Measurements from ENCODE around the gene ATP8B4. TPM values are rescaled to one million over a fixed set of nuclear protein-coding genes. Genes with fewer than 3 reads are reported as not detected.

ATP8B4 gene
- total RNA-seq, 1 donor = 90.2 TPM

DNA sequence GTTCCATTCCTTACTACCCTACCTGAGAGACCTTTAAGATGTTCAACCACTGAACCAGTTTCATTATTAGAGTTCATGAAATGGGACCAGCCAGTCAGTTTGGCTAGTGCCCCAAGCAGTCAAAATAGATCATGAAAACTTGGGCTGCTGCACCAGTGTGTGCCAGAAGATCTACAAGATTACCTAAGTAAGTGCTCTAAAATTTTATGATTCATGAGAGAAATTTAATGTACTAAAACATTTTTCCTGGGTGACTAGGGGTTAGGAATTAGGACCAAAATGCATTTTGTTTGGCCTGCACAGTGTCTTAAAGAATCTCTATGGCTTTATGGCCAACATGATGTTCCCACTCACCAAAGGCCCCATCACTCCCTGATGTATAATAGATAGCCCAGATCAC, 214.7 kb downstream of the ATP8B4 start:
- DNase-seq (ENCODE audit: low read depth) = no peak
- H3K4me3 ChIP-seq (ENCODE audit: low read depth, low read length) = no peak overlapping the region
- TF ChIP-seq, protein P1, sequence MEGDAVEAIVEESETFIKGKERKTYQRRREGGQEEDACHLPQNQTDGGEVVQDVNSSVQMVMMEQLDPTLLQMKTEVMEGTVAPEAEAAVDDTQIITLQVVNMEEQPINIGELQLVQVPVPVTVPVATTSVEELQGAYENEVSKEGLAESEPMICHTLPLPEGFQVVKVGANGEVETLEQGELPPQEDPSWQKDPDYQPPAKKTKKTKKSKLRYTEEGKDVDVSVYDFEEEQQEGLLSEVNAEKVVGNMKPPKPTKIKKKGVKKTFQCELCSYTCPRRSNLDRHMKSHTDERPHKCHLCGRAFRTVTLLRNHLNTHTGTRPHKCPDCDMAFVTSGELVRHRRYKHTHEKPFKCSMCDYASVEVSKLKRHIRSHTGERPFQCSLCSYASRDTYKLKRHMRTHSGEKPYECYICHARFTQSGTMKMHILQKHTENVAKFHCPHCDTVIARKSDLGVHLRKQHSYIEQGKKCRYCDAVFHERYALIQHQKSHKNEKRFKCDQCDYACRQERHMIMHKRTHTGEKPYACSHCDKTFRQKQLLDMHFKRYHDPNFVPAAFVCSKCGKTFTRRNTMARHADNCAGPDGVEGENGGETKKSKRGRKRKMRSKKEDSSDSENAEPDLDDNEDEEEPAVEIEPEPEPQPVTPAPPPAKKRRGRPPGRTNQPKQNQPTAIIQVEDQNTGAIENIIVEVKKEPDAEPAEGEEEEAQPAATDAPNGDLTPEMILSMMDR (IDR thresholded peaks at IDR 0.05; ENCODE audit: insufficient read depth, low read depth, low read length) = no peak

DNA sequence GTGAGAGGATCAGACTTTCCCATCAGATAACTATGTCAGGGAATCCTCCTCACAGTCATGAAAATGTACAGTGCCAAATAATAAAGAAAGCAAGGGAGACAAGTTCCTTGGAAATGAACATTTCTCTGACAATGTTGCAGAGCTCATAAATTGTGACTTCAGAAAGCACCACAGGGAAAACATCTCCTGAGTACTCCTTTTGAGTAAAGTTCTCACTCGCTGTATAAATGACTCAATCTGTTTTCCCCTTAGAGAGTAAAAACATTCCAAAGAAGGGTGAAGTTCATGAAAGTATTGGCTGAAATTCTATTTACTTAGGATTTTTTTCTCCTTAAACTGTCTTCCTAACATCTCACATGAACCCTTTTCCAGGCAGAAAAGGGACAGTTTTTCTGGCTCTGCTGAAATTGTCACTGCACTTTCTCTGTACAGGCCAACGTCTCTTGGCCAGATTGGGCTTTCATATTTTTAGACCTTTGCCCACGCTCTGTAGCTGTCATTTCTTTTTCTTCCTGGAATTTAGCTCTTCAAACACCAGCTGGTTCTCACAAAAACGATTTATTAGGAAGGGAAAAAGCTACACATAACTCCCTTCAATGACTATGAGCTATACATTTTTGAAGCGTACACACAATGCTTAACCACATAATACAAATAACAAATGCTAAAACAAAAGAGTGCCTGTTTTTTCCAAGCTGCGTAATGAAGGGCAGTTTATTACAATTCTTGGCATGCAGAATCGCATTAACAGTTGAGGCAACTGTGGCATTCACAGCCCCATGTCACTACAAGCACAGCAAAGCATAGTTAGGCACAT, 216.1 kb downstream of the ATP8B4 start:
- TF ChIP-seq, protein P1 (IDR thresholded peaks at IDR 0.05; ENCODE audit: insufficient read depth, low read depth, low read length) = no peak
- no peak overlapping the region for H3K4me3 ChIP-seq (ENCODE audit: low read depth, low read length)
- peak; percentile 89 for DNase-seq (ENCODE audit: low read depth)

DNA sequence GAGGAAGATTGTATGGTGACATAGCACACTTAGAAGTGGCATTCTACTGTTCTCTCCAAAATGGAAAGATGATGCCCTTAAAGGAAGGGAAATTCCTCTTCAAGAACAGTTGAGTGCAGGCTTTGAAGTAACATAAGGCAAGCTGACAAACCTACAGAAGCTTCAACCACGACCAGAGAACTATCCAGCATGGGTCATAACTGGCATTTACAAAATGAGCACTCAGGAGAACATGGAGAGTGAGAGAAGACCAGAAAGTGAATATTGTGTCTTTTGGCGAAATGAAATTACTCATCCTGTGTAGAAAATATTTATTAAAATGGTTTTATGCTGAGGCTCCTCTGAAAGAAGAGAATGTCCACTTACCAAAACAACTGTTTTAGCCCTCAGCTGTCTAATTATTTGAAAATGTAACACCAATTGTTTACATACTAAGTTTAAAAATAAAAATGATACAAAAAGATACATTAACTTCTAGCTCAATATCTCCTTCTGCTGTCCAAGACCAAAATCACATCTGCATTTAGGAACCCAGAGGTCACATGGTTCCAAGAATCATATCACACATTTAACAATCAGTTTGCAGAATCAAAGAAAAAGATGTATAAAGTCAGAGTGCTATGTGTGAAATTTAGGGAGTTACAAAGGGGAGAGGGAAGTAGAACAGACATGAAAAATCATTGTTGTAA, 216.9 kb downstream of the ATP8B4 start:
- H3K4me3 ChIP-seq (ENCODE audit: low read depth, low read length) = no peak overlapping the region
- DNase-seq (ENCODE audit: low read depth) = peak; percentile 82
- TF ChIP-seq, protein P1 (IDR thresholded peaks at IDR 0.05; ENCODE audit: insufficient read depth, low read depth, low read length) = peak; percentile 50

DNA sequence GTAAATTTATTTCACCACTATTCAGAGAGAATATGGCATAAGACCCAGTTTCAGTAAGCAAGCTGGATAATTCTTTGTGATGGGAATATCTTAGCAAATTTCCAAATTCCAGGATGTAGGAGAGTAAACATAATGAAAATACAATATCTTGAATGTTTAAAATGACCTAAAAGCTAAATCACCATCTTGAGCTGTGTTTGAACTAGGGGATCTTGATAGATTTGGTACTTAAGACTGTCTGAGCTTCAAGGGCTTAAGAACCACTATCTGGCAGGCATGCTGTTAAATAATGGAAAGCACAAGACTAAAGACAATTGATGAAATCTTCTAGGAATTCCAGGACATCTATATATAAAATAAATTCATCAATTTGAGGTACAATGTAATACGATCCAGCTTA, 217.7 kb downstream of the ATP8B4 start:
- TF ChIP-seq, protein P1 (IDR thresholded peaks at IDR 0.05; ENCODE audit: insufficient read depth, low read depth, low read length) = no peak
- DNase-seq (ENCODE audit: low read depth) = no peak
- H3K4me3 ChIP-seq (ENCODE audit: low read depth, low read length) = no peak overlapping the region

DNA sequence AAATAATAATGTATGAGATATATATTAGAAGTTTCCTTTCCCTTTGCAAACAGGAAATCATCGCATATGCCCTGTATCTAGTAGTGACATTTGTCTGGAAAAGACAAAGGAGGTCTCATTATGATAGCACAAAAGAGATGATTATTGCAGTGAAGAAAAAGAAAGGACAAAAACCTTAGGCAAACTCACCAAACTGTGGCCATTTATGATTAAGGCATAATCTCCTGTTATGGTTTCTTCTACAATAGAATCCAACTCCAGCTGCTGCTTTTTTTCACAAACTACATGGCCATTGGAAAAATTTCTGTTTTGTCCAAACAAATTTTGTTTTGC, 218.2 kb downstream of the ATP8B4 start:
- peak overlapping the region; percentile 9 for H3K4me3 ChIP-seq (ENCODE audit: low read depth, low read length)
- DNase-seq (ENCODE audit: low read depth) = no peak
- TF ChIP-seq, protein P1 (IDR thresholded peaks at IDR 0.05; ENCODE audit: insufficient read depth, low read depth, low read length) = no peak

DNA sequence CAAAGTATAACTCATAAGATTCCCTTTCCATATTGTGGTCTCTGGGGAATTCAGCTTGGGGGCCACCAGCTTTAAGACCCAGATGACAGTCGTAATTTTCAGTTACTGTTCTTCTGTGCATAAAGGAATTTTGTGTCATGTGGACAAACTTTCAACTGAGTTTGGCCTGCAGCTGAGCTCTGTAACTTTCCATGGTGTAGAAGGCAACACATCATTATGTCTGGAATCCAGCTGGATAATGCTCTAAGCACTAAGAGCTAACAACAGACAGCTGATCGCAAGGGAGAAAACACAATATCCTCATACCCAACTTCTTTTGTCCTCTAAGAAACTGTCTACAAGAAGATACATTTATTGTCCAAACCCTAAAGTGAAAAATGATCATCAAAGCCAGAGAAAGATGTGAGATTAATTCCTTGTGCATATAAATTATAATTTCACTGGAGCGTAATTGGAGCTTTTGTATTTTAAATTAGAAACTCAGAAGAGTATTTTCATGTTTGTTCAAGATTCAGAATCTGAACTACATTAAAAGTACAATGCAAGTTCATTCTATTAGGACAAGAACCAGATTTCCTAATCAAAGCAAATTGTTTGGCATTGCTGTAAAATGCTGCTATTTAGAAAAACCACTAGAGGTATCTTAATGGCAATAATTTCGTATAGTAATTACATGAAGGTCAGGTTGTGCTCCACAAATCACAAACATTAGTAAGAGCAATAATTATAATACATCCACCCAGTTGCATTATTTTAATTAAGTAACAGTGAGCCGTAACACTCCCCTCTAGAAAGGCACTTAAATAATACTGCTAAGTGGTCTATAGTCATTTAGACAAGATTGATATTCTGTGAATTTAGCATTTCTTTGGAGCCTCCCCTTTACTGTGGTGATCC, 218.8 kb downstream of the ATP8B4 start:
- DNase-seq (ENCODE audit: low read depth) = peak; percentile 83
- H3K4me3 ChIP-seq (ENCODE audit: low read depth, low read length) = peak overlapping the region; percentile 9
- TF ChIP-seq, protein P1 (IDR thresholded peaks at IDR 0.05; ENCODE audit: insufficient read depth, low read depth, low read length) = no peak
